Smooth muscle cell (in vitro differentiated cells): ENCODE data around the gene PLD3. TPM values are rescaled to one million over a fixed set of nuclear protein-coding genes. Genes with fewer than 3 reads are reported as not detected.

Experiments
- DNase-seq: peaks from one replicate; lab custom pipeline; 2025; ENCODE audit not compliant: unreplicated experiment; lab: John Stamatoyannopoulos, UW
- H2AFZ ChIP-seq: fragments of 200-600 bp; sonication (generic); 2 replicates; pipeline ENCODE4 v1.6.0; 2016; ENCODE audit warnings: antibody characterized with exemption, low read depth, mild to moderate bottlenecking
- H3F3A ChIP-seq: fragments of 200-600 bp; sonication (generic); 2 replicates; pipeline ENCODE4 v1.6.0; 2017; ENCODE audit warnings: antibody characterized with exemption, low read depth
- H3K27ac ChIP-seq: fragments of 200-600 bp; sonication (generic); 2 replicates; pipeline ENCODE4 v1.5.1; 2016; ENCODE audit warnings: low read depth, mild to moderate bottlenecking
- H3K27me3 ChIP-seq: fragments of 200-600 bp; sonication (generic); 2 replicates; pipeline ENCODE4 v1.6.1; 2016; ENCODE audit warnings: low read depth, mild to moderate bottlenecking
- H3K36me3 ChIP-seq: fragments of 200-600 bp; sonication (generic); 2 replicates; pipeline ENCODE4 v1.5.1; 2016; ENCODE audit warnings: low read depth
- H3K4me1 ChIP-seq: fragments of 200-600 bp; sonication (generic); 2 replicates; pipeline ENCODE4 v1.5.1; 2016; ENCODE audit warnings: low read depth
- H3K4me2 ChIP-seq: fragments of 200-600 bp; sonication (generic); 2 replicates; pipeline ENCODE4 v1.6.0; 2016; ENCODE audit warnings: mild to moderate bottlenecking
- H3K4me3 ChIP-seq: fragments of 200-600 bp; sonication (generic); 2 replicates; pipeline ENCODE4 v1.5.1; 2016; ENCODE audit warnings: mild to moderate bottlenecking
- H3K79me2 ChIP-seq: fragments of 200-600 bp; sonication (generic); 2 replicates; pipeline ENCODE4 v1.6.0; 2016; ENCODE audit warnings: low read depth, mild to moderate bottlenecking
- H3K9ac ChIP-seq: fragments of 200-600 bp; sonication (generic); 2 replicates; pipeline ENCODE4 v1.6.0; 2016; ENCODE audit warnings: low read depth
- H3K9me3 ChIP-seq: fragments of 200-600 bp; sonication (generic); replicated peaks from 2 replicates; pipeline ENCODE4 v1.5.1; 2016; ENCODE audit warnings: low read depth
- H4K20me1 ChIP-seq: fragments of 200-600 bp; sonication (generic); 2 replicates; pipeline ENCODE4 v1.6.0; 2016; ENCODE audit warnings: low read depth
- CTCF ChIP-seq: fragments of 200-600 bp; sonication (generic); IDR thresholded peaks from 2 replicates; pipeline ENCODE4 v1.5.1; 2017; ENCODE audit warnings: borderline replicate concordance, mild to moderate bottlenecking, antibody characterized with exemption; ENCODE audit not compliant: insufficient read depth, poor library complexity, severe bottlenecking
- WGBS: methylation state at CpG from one replicate; pipeline ENCODE4 v1.1.7; 2016; ENCODE audit warnings: low lambda C conversion rate; 5-methylcytosine and 5-hydroxymethylcytosine counted together
- polyA plus RNA-seq: library from polyadenylated mRNA; unstranded; fragments of >200 nt; fragmentation: Nextera tagmentation; extraction: Ambion mirVana; gene quantifications from 2 replicates; pipeline ENCODE4 v1.2.1, GENCODE V29; 2016
- total RNA-seq: library from RNA; depleted of rRNA; stranded (reverse); fragments of >200 nt; gene quantifications from 2 replicates; pipeline ENCODE4 v1.2.3, GENCODE V29; 2014

The PLD3 gene
- total and polyA plus RNA-seq, 2 experiments from 2014 or later: 716 to 1,023 TPM

GRCh38 chr19:40396886-40397567 lies 48.5 kb downstream of the PLD3 start:
- H3K27me3 ChIP-seq: no peaks in the 10 kb centered on the region

GRCh38 chr19:40397568-40397906 lies 49.0 kb downstream of the PLD3 start:
- no peaks in the 10 kb centered on the region for H3K79me2 ChIP-seq
- 96% methylated on average over 20 of the region's 22 CpGs for WGBS
- no peak overlapping the region for H3K27ac ChIP-seq
- no peaks in the 10 kb centered on the region for H3K4me1 ChIP-seq
- H3K9ac ChIP-seq: no peak overlapping the region
- no peak for DNase-seq
- H2AFZ ChIP-seq: no peak overlapping the region
- H3K27me3 ChIP-seq: no peaks in the 10 kb centered on the region
- no peaks in the 10 kb centered on the region for H3K36me3 ChIP-seq
- H4K20me1 ChIP-seq: no peaks in the 10 kb centered on the region
- no peaks in the 10 kb centered on the region for H3K9me3 ChIP-seq
- H3K4me3 ChIP-seq: no peak overlapping the region
- no peak overlapping the region for H3K4me2 ChIP-seq
- no peak for TF ChIP-seq CTCF
- no peaks in the 10 kb centered on the region for H3F3A ChIP-seq

More at GRCh38 chr19:40396886-40397567, 48.5 kb downstream of the PLD3 start:
- no peaks in the 10 kb centered on the region for H4K20me1 ChIP-seq
- H3K36me3 ChIP-seq: no peaks in the 10 kb centered on the region
- no peak overlapping the region for H3K9ac ChIP-seq
- no peaks in the 10 kb centered on the region for H3K4me1 ChIP-seq
- H3F3A ChIP-seq: no peaks in the 10 kb centered on the region
- H3K9me3 ChIP-seq: no peaks in the 10 kb centered on the region
- H3K79me2 ChIP-seq: no peaks in the 10 kb centered on the region
- 96% methylated on average over 16 of the region's 20 CpGs for WGBS
- no peak for TF ChIP-seq CTCF
- no peak overlapping the region for H3K4me3 ChIP-seq
- no peak for DNase-seq
- H3K27ac ChIP-seq: no peak overlapping the region
- no peak overlapping the region for H3K4me2 ChIP-seq
- H2AFZ ChIP-seq: no peak overlapping the region

- Histone ChIP-seq H3K36me3 (no peaks in the 10 kb centered on the region), H3K9ac (no peak overlapping the region), H3K27me3 (no peaks in the 10 kb centered on the region), H3F3A (no peaks in the 10 kb centered on the region), H4K20me1 (no peaks in the 10 kb centered on the region), H3K79me2 (no peaks in the 10 kb centered on the region), H3K4me1 (no peaks in the 10 kb centered on the region), H3K27ac (no peak overlapping the region), H3K9me3 (no peaks in the 10 kb centered on the region), H3K4me2 (no peak overlapping the region), H2AFZ (no peak overlapping the region), H3K4me3 (no peak overlapping the region)
- WGBS: 56% methylated on average over 46 of the region's 49 CpGs
- DNase-seq: no peak
- TF ChIP-seq CTCF: no peak
Measured at GRCh38 chr19:40398417-40399131, 50.1 kb downstream of the PLD3 start.
